ENCODE measurements around the gene CYP4F8. TPM values are rescaled to one million over a fixed set of nuclear protein-coding genes. Genes with fewer than 3 reads are reported as not detected.

Gene CYP4F8
- total and polyA plus RNA-seq, 2 of the 8 experiments (the other 6 are each of a cell fraction or from before 2014, with no cell fraction given): not detected

DNA sequence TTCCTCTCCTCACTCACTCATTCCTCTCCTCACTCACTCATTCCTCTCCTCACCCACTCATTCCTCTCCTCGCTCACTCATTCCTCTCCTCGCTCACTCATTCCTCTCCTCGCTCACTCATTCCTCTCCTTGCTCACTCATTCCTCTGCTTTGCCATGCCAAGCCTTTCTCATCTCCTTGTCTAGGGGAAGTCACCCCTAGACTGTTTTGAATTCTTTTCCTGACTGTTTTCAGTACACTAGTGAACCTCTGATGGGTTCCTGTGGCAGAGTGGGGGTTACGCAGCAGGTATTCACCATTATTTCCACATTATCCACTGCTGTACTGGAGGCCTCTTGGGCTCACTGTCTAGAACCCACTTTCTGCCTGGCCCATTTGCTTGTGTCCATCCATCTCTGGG, 1.2 kb downstream of the CYP4F8 start:
- H2BK5ac ChIP-seq (ENCODE audit: low read depth, low read length): no peak overlapping the region
- no peak overlapping the region for H3K14ac ChIP-seq (ENCODE audit: insufficient read length)
- H3K9me3 ChIP-seq (ENCODE audit: insufficient read depth in 2 of 2, low read depth in 1 of 2, low read length in 1 of 2): peaks cover 73 to 89% of the 10 kb centered on the region in 2 experiments
- no peak overlapping the region for H3K9ac ChIP-seq (replicated peaks in 1 of 4; ENCODE audit: extremely low read depth in 1 of 4, low read depth in 3 of 4, low read length in 3 of 4)
- H4K91ac ChIP-seq (replicated peaks; ENCODE audit: insufficient read length, low read length): no peak overlapping the region
- H3K27me3 ChIP-seq (replicated peaks in 1 of 4; ENCODE audit: control insufficient read depth in 3 of 4, extremely low read depth in 1 of 4, insufficient read depth in 3 of 4, low read length in 3 of 4): no peaks in the 10 kb centered on the region
- no peaks in the 10 kb centered on the region for H3K79me1 ChIP-seq (ENCODE audit: low read depth, low read length)
- no peak overlapping the region for H3K27ac ChIP-seq (ENCODE audit: low read depth, low read length)
- CTCF ChIA-PET (ENCODE audit: partially characterized antibody): no interaction called here
- no peak overlapping the region for H3K4me3 ChIP-seq (ENCODE audit: extremely low read depth in 1 of 4, insufficient read depth in 2 of 4, low read depth in 3 of 4, low read length in 4 of 4)
- H4K5ac ChIP-seq (ENCODE audit: insufficient read length, low read depth, low read length): no peak overlapping the region
- H4K20me1 ChIP-seq (replicated peaks in 1 of 2; ENCODE audit: control insufficient read depth in 1 of 2, insufficient read depth in 2 of 2, low read length in 2 of 2): no peaks in the 10 kb centered on the region
- no peak overlapping the region for H3K4me2 ChIP-seq (ENCODE audit: insufficient read depth in 1 of 2, low read depth in 2 of 2, low read length in 2 of 2)
- peaks cover 2% of the 10 kb centered on the region; the same call in 1 of the 2 replicates for H3K23me2 ChIP-seq (ENCODE audit: low read depth, low read length)
- no peaks in the 10 kb centered on the region for H3K79me2 ChIP-seq (ENCODE audit: control insufficient read depth in 1 of 2, insufficient read depth in 2 of 2, low read length in 2 of 2)
- H2AK5ac ChIP-seq (ENCODE audit: low read depth, low read length): no peak overlapping the region
- no peak overlapping the region for H2BK20ac ChIP-seq (ENCODE audit: low read length)
- H3K36me3 ChIP-seq (ENCODE audit: control insufficient read depth in 2 of 4, insufficient read depth in 4 of 4, low read length in 3 of 4): no peaks in the 10 kb centered on the region
- H3K4ac ChIP-seq (replicated peaks; ENCODE audit: insufficient read length, low read depth, low read length): no peak overlapping the region
- no peak overlapping the region for H3K23ac ChIP-seq (ENCODE audit: insufficient read length)
- no peak overlapping the region for H2BK120ac ChIP-seq (replicated peaks; ENCODE audit: low read depth, low read length)
- H3K18ac ChIP-seq (ENCODE audit: extremely low read depth, low read length): no peak overlapping the region
- H2BK15ac ChIP-seq (ENCODE audit: low read length): no peak overlapping the region
- H4K8ac ChIP-seq (ENCODE audit: extremely low read depth, insufficient read depth, low read length): no peak overlapping the region
- FAIRE-seq: no peak
- H3K4me1 ChIP-seq (replicated peaks in 1 of 4; ENCODE audit: control insufficient read depth in 3 of 4, insufficient read depth in 4 of 4, low read length in 3 of 4): no peaks in the 10 kb centered on the region
- 90% methylated on average over 4 of the region's 4 CpGs; no CpG with 5 or more reads in 1 of the 2 experiments for WGBS, 2 experiments (ENCODE audit: extremely low coverage in 1 of 2, insufficient coverage in 1 of 2, insufficient read length in 1 of 2, insufficient replicate concordance in 2 of 2, low coverage in 1 of 2, low lambda C conversion rate in 2 of 2, missing lambda C conversion rate in 1 of 2)
- POLR2A ChIA-PET (ENCODE audit: partially characterized antibody): no interaction called here
- DNase-seq (ENCODE audit: low read depth in 1 of 2, low spot score in 2 of 2): no peak
- H3K56ac ChIP-seq (replicated peaks; ENCODE audit: insufficient read length, low read depth, low read length): no peak overlapping the region
- H2BK12ac ChIP-seq (ENCODE audit: low read depth, low read length): no peak overlapping the region
- H2AFZ ChIP-seq (ENCODE audit: low read length): no peak overlapping the region
- TF ChIP-seq TAF1 (IDR thresholded peaks at IDR 0.05; ENCODE audit: low read depth, low read length) (no peak), POU5F1 (IDR thresholded peaks at IDR 0.05; ENCODE audit: low read depth, low read length) (no peak), POLR2AphosphoS5 (IDR thresholded peaks at IDR 0.05; ENCODE audit: low read depth, low read length) (no peak), EGR1 (IDR thresholded peaks at IDR 0.05; ENCODE audit: borderline replicate concordance, low read depth, low read length) (no peak), SRF (IDR thresholded peaks at IDR 0.05; ENCODE audit: low read depth, low read length) (no peak), BRCA1 (IDR thresholded peaks at IDR 0.05; ENCODE audit: low read depth, low read length) (no peak), KDM5A (IDR thresholded peaks at IDR 0.05; ENCODE audit: low read length) (no peak), GABPA (IDR thresholded peaks at IDR 0.05; ENCODE audit: borderline replicate concordance, insufficient read depth, low read length) (no peak), HDAC6 (IDR thresholded peaks at IDR 0.05; ENCODE audit: low read depth, low read length) (no peak), RAD21 (IDR thresholded peaks at IDR 0.05 in 1 of 2, conservative IDR thresholded peaks at IDR 0.05 in 1 of 2; ENCODE audit: low read depth in 2 of 2, low read length in 2 of 2) (no peak), SP4 (IDR thresholded peaks at IDR 0.05; ENCODE audit: low read length) (no peak)
- TF ChIP-seq, protein P1, sequence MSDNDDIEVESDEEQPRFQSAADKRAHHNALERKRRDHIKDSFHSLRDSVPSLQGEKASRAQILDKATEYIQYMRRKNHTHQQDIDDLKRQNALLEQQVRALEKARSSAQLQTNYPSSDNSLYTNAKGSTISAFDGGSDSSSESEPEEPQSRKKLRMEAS (IDR thresholded peaks at IDR 0.05): no peak
